ENCODE measurements around the gene TBK1. TPM values are rescaled to one million over a fixed set of nuclear protein-coding genes. Genes with fewer than 3 reads are reported as not detected.

The TBK1 gene
- total and polyA plus RNA-seq, 9 of the 15 experiments (the other 6 are each of a cell fraction or from before 2014, with no cell fraction given): 20.4 to 42.0 (median 27.8) TPM

- TF ChIP-seq ARID3B (CRISPR knock-in tag; IDR thresholded peaks at IDR 0.05; ENCODE audit: borderline replicate concordance): no peak
- TF ChIP-seq YBX1 (IDR thresholded peaks at IDR 0.05): no peak
- TF ChIP-seq KAT8 (IDR thresholded peaks at IDR 0.05; ENCODE audit: low read depth): no peak
- TF ChIP-seq ZNF124 (CRISPR knock-in tag; IDR thresholded peaks at IDR 0.05): no peak
- no peak for TF ChIP-seq ZEB2 (IDR thresholded peaks at IDR 0.05)
- no peak for TF ChIP-seq DIDO1 (tag; IDR thresholded peaks at IDR 0.05; ENCODE audit: low read depth)
- no peak for TF ChIP-seq MAFK (IDR thresholded peaks at IDR 0.05; ENCODE audit: low read length)
- no peak for TF ChIP-seq XRCC5 (IDR thresholded peaks at IDR 0.05; ENCODE audit: low read depth, low read length)
- no peak for TF ChIP-seq ZNF518B (CRISPR knock-in tag; IDR thresholded peaks at IDR 0.05)
- TF ChIP-seq ZNF282 (CRISPR knock-in tag; IDR thresholded peaks at IDR 0.05): no peak
- no peak for TF ChIP-seq SUPT5H (IDR thresholded peaks at IDR 0.05)
- TF ChIP-seq POLR3A (IDR thresholded peaks at IDR 0.05; ENCODE audit: borderline replicate concordance, extremely low read depth, insufficient read depth, insufficient read length): no peak
- peak; percentile 47 for TF ChIP-seq SAP30 (IDR thresholded peaks at IDR 0.05; ENCODE audit: borderline replicate concordance, insufficient read depth, low read depth, low read length, poor library complexity, severe bottlenecking)
- TF ChIP-seq POLR2AphosphoS2 (IDR thresholded peaks at IDR 0.05; ENCODE audit: low read length): peak; percentile 38
- TF ChIP-seq HNRNPL (IDR thresholded peaks at IDR 0.05; ENCODE audit: low read depth, low read length): no peak
Measured at GRCh38 chr12:64450711-64451486, 1.0 kb upstream of the TBK1 start (continued).
